Esophagus squamous epithelium (tissue), 4 donors: ENCODE data around the gene STT3A.

Experiments
- CTCF ChIP-seq, 6 experiments: fragments of 450-650 bp in 4 of 6; fragments of 200-600 bp in 2 of 6; sonication (generic) in 2 of 6; IDR thresholded peaks; one replicate each; pipeline ENCODE4 v1.5.1; 2016 to 2019; ENCODE audit warnings: antibody characterized with exemption in 6 of 6, mild to moderate bottlenecking in 4 of 6, moderate library complexity in 4 of 6
- POLR2A ChIP-seq, 4 donors: fragments of 450-650 bp; IDR thresholded peaks; one replicate each; pipeline ENCODE4 v1.6.1; 2017; ENCODE audit warnings: antibody characterized with exemption in 4 of 4, mild to moderate bottlenecking in 4 of 4, moderate library complexity in 3 of 4

- TF ChIP-seq CTCF (IDR thresholded peaks at IDR 0.05) (no peak), POLR2A (IDR thresholded peaks at IDR 0.05) (no peak)
Measured at GRCh38 chr11:125566235-125566634, 26.4 kb upstream of the STT3A start.
